ENCODE measurements around the gene SMARCA4.

DNA sequence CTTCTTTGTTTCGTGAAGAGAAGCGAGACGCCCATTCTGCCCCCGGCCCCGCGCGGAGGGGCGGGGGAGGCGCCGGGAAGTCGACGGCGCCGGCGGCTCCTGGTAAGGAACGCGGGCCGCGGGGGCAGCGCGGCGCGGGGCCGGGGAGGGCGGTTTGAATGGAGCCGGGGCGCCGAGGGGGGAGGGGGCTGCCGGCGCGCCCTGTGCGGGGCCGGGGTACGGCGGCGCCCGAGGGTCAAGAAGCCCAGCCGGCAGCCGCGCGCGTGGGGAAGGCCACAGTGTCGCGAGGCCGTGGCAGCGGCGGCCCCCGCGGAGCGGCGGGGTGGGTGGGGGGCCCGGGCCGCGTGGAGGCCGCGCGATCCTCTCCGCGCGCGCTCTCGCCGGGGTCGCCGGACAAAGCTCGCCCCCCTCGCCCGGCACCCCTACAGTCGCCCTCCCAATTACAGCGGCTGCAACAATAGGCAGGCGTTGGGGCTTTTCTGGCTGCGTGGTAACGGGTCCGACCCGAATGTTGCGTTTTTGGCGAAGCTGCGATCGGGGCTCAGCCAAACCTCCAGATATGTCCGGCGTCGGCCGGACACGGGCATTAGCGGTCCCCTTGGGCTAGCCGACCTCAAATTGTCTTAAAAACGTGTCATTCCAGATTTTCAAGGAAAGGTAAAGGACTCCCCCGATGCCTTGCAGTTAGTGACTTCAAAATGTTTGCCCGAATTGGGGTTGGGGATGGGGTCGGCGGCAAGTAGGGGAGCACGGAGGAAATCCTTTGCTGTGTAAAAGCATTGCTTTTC lies 437 bp downstream of the SMARCA4 start:
- TF ChIP-seq, protein P1, sequence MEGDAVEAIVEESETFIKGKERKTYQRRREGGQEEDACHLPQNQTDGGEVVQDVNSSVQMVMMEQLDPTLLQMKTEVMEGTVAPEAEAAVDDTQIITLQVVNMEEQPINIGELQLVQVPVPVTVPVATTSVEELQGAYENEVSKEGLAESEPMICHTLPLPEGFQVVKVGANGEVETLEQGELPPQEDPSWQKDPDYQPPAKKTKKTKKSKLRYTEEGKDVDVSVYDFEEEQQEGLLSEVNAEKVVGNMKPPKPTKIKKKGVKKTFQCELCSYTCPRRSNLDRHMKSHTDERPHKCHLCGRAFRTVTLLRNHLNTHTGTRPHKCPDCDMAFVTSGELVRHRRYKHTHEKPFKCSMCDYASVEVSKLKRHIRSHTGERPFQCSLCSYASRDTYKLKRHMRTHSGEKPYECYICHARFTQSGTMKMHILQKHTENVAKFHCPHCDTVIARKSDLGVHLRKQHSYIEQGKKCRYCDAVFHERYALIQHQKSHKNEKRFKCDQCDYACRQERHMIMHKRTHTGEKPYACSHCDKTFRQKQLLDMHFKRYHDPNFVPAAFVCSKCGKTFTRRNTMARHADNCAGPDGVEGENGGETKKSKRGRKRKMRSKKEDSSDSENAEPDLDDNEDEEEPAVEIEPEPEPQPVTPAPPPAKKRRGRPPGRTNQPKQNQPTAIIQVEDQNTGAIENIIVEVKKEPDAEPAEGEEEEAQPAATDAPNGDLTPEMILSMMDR (IDR thresholded peaks at IDR 0.05), result no peak
- peak in 1 of 4 donors; percentile 35 for TF ChIP-seq POLR2AphosphoS5 (IDR thresholded peaks at IDR 0.05)
